GM12891 (cell line): ENCODE data around the gene N4BP2L1.

Experiments
- PAX5 ChIP-seq: IDR thresholded peaks from 2 replicates; pipeline ENCODE4 v1.6.1; 2011; ENCODE audit warnings: low read length, moderate library complexity, mild to moderate bottlenecking; ENCODE audit not compliant: insufficient read depth, severe bottlenecking
- POLR2A ChIP-seq: IDR thresholded peaks from 2 replicates; pipeline ENCODE4 v1.6.1; 2011; ENCODE audit warnings: low read depth, low read length, control low read depth
- POLR2AphosphoS5 ChIP-seq: IDR thresholded peaks from 2 replicates; pipeline ENCODE4 v1.6.1; 2011; ENCODE audit warnings: low read depth, low read length, control low read depth
- POU2F2 ChIP-seq: IDR thresholded peaks from 2 replicates; pipeline ENCODE4 v1.6.1; 2011; ENCODE audit warnings: low read depth, mild to moderate bottlenecking, control low read depth, low read length, moderate library complexity
- SPI1 ChIP-seq: IDR thresholded peaks from 2 replicates; pipeline ENCODE4 v1.6.1; 2011; ENCODE audit warnings: low read depth, low read length, control low read depth
- TAF1 ChIP-seq: IDR thresholded peaks from 2 replicates; pipeline ENCODE4 v1.6.1; 2011; ENCODE audit warnings: low read depth, low read length, control low read depth

DNA sequence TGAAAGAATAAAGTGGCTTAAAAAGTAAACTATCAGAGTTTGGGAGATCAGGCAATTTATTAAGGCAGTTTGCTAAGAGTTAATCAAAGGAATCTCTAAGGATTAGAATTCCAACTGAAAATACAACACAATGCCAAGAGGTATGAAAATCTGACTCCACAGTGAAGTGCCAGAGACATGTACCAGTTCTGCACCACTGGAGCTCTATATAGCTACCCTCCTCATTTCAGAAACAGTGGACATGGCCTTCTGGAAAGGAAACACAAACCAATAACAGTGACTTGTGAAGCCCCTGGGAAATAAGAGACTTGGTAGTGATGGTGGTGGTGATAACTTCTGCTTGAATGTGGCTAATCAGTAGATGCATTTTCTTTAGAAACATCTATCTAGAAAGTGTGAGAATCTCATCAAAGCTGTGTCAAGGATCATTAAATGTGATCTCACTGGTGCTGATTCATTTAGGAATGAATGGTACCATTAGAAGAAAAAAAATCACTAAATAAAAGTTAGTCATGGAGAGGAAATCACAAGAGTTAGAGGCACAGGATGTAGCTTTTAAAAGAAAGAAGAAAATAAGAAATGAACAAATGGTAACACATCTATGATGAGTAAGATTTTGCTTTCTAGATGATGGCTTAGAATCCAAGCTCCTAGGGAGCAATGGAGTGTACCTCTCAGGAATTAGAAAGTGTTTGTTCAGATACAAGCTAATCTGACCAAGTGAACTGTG, 20.1 kb upstream of the N4BP2L1 start:
- TF ChIP-seq POLR2A (no peak), POLR2AphosphoS5 (no peak), TAF1 (no peak), SPI1 (no peak), POU2F2 (no peak), PAX5 (no peak)
